GM12801 (cell line): ENCODE results near the gene SLC25A30.

Experiments
- CTCF ChIP-seq: IDR thresholded peaks from one replicate; pipeline ENCODE4 v1.5.1; 2011; ENCODE audit warnings: control low read depth; ENCODE audit not compliant: insufficient read length; ENCODE audit errors: extremely low read depth

Gene SLC25A30

GRCh38 chr13:45356966-45357672 is 61.1 kb downstream of the SLC25A30 start:
- TF ChIP-seq CTCF, result no peak

- TF ChIP-seq CTCF, result no peak
Observed at GRCh38 chr13:45353895-45354294, 64.3 kb downstream of the SLC25A30 start.

- TF ChIP-seq CTCF, result no peak
Observed at GRCh38 chr13:45352031-45352430, 66.1 kb downstream of the SLC25A30 start.

GRCh38 chr13:45350152-45350551 is 68.0 kb downstream of the SLC25A30 start:
- no peak for TF ChIP-seq CTCF

GRCh38 chr13:45349438-45349837 is 68.7 kb downstream of the SLC25A30 start:
- TF ChIP-seq CTCF, result no peak
